ENCODE results near the gene RRP12.

Gene RRP12

GRCh38 chr10:97381626-97382025 lies 19.5 kb downstream of the RRP12 start:
- DNase-seq (ENCODE audit: low read depth), result no peak
- TF ChIP-seq CTCF (conservative IDR thresholded peaks at IDR 0.05; ENCODE audit: control insufficient read depth, insufficient read depth, low read depth, low read length), result no peak
- no peak overlapping the region for H3K4me3 ChIP-seq (ENCODE audit: control insufficient read depth, low read depth, low read length)

GRCh38 chr10:97380516-97380915 lies 20.6 kb downstream of the RRP12 start:
- no peak for DNase-seq (ENCODE audit: low read depth)
- no peak overlapping the region for H3K4me3 ChIP-seq (ENCODE audit: control insufficient read depth, low read depth, low read length)
- no peak for TF ChIP-seq CTCF (conservative IDR thresholded peaks at IDR 0.05; ENCODE audit: control insufficient read depth, insufficient read depth, low read depth, low read length)

GRCh38 chr10:97378933-97379921 lies 21.9 kb downstream of the RRP12 start:
- no peak overlapping the region for H3K4me3 ChIP-seq (ENCODE audit: control insufficient read depth, low read depth, low read length)
- no peak for TF ChIP-seq CTCF (conservative IDR thresholded peaks at IDR 0.05; ENCODE audit: control insufficient read depth, insufficient read depth, low read depth, low read length)
- no peak for DNase-seq (ENCODE audit: low read depth)

GRCh38 chr10:97376413-97376812 lies 24.7 kb downstream of the RRP12 start:
- H3K4me3 ChIP-seq (ENCODE audit: control insufficient read depth, low read depth, low read length), result no peak overlapping the region
- no peak for DNase-seq (ENCODE audit: low read depth)
- no peak for TF ChIP-seq CTCF (conservative IDR thresholded peaks at IDR 0.05; ENCODE audit: control insufficient read depth, insufficient read depth, low read depth, low read length)

GRCh38 chr10:97373456-97373855 lies 27.7 kb downstream of the RRP12 start:
- no peak for DNase-seq (ENCODE audit: low read depth)
- TF ChIP-seq CTCF (conservative IDR thresholded peaks at IDR 0.05; ENCODE audit: control insufficient read depth, insufficient read depth, low read depth, low read length), result no peak
- H3K4me3 ChIP-seq (ENCODE audit: control insufficient read depth, low read depth, low read length), result no peak overlapping the region

GRCh38 chr10:97372233-97372875 lies 28.8 kb downstream of the RRP12 start:
- TF ChIP-seq CTCF (conservative IDR thresholded peaks at IDR 0.05; ENCODE audit: control insufficient read depth, insufficient read depth, low read depth, low read length), result no peak
- no peak for DNase-seq (ENCODE audit: low read depth)
- no peak overlapping the region for H3K4me3 ChIP-seq (ENCODE audit: control insufficient read depth, low read depth, low read length)

Data from fibroblast of mammary gland (primary cell).